Erythroblast (primary cell): ENCODE results near the gene ELOB.

Experiments
- GATA1 ChIP-seq: IDR thresholded peaks from 2 replicates; pipeline ENCODE4 v1.6.1; 2011; ENCODE audit warnings: low read depth, mild to moderate bottlenecking, control low read depth, low read length, moderate library complexity
- POLR2A ChIP-seq: IDR thresholded peaks from 2 replicates; pipeline ENCODE4 v1.6.1; 2011; ENCODE audit warnings: mild to moderate bottlenecking, low read length

DNA sequence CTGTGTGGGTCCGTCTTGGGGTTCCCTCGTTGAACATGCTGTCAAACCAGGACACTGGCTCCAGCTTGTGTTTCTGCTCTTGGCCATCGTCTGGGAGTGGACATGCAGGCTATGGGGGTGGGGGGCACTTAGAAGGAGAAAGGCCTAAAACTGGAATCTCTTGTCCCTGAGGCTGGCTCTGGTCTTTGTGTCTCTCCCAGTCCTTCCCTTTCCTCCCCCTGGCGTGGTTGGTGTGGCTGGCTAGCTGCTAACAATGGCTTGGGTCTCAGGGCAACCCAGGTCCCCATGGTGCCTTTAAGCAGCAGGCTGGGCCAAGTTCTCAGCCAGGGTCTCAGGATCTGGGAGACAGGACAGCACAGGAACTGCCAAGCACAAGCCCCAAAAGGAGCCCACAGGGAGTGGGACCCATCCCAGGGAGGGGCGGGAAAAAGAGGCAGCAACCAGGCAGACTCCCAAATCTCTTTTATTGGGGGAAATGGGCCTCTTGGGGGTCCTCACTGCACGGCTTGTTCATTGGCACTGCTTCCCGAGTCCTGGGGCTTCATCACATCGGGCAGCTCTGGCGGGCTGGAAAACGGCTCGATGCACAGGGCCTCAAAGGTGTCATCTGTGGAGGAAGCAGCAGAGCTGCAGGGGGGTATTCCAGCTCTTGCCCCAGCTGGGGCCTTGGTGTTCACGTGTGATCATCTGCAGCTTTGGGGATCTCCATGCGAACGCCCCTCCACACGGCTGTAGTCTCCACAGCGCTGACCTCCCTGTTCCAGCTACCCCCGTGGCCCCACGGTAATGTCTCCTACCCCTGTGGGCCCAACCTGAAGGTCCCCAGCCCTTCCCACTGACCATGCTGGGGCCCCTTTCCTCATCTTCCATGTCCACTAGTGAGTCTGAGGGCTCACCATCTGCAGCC, 5.3 kb downstream of the ELOB start:
- TF ChIP-seq POLR2A, result no peak
- TF ChIP-seq GATA1, result no peak
